Measurements from ENCODE around the gene SOX18. TPM values are rescaled to one million over a fixed set of nuclear protein-coding genes. Genes with fewer than 3 reads are reported as not detected.

Gene SOX18
- total and polyA plus RNA-seq, 2 of the 4 experiments (the other 2 are of a cell fraction), result not detected

DNA sequence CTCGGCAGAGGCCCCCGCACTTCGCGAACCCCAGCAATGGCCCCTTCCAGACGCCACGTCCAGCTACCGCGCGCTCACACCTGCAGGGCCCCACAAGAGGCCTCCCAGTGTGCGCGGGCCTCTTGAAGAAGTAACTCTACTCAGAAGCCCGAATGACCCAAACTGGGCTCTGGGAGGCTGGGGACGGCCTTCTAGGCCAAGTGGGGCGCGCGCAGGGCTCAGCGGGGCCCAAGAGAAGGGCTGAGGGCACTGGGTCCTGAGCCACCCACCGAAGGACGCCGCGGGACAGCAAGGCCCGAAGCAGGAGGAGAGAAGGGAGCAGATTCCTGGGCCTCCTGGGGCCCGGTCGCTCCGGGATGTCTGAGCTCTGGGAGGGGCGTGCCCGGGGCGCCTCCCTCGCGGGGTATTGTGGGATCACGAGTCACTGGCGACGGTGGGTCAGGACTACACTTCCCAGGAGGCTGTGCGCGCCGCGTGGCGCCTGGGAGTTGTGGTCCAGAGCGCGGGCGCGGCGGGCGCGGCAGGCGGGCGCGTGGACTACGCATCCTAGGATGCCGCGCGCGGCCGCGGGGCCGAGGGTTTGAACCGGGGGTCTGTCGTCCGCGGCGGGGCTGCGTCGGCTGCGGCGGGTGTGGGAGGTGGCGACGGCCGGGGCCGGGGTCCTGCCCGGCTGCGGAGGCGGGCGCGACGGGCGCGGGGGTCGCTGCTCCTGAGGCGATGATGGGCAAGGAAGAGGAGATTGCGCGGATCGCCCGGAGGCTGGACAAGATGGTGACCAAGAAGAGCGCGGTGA is 13.4 kb upstream of the SOX18 start, which contains the start of gene TCEA2:
TCEA2 (plus strand) TSS at position 603 of the 793 bp plus-strand sequence; CDS start at position 718, 115 bp downstream.
- H3K23ac ChIP-seq (ENCODE audit: low read depth, low read length), result peak within 1 kb of the TSS; percentile 89; the same call in 1 of the 2 replicates
- BruUV-seq (replicated peaks), result no TSS peak
- H3K4me1 ChIP-seq (ENCODE audit: control insufficient read depth, insufficient read depth, low read length), result peaks cover 31% of the 10 kb centered on the region
- ATAC-seq (ENCODE audit: low read depth), result peak; percentile 94
- H2BK5ac ChIP-seq (ENCODE audit: low read depth, low read length, poor library complexity, severe bottlenecking), result peak within 1 kb of the TSS; percentile 78
- peak within 1 kb of the TSS; percentile 40; the same call in 1 of the 2 replicates for H3K56ac ChIP-seq (ENCODE audit: extremely low read depth, insufficient read depth, low read length)
- peak within 1 kb of the TSS; percentile 88 for H3K4me2 ChIP-seq (ENCODE audit: low read depth, low read length)
- H3K9me1 ChIP-seq (ENCODE audit: insufficient read depth, low read length), result peaks cover 19% of the 10 kb centered on the region
- peak; percentile 95 for DNase-seq
- ChIA-PET POLR2A (ENCODE audit: unreplicated experiment) (interaction anchor here (0.6 kb wide), 2 partner anchors 10 to 11 kb away, joined by 3 read pairs; no protein-coding TSS in a partner anchor), CTCF (interaction anchor here (1.5 kb wide), 1 partner anchor 82 kb away, joined by 3 read pairs; the partner anchor contains the start of gene PRPF6)
- H2BK120ac ChIP-seq (ENCODE audit: low read depth, low read length), result no peak within 1 kb of the TSS; the same call in 1 of the 2 replicates
- no peaks in the 10 kb centered on the region for H3K9me3 ChIP-seq (ENCODE audit: control insufficient read depth, insufficient read depth, low read length)
- dilution Hi-C loops (cut with HindIII; ENCODE audit: low sequenced_read_pairs, unreplicated experiment) (no loop called here), in situ Hi-C loops (cut with MboI; ENCODE audit: low sequenced_read_pairs) (no loop called here), intact Hi-C loops (cut with micrococcal nuclease) (no loop called here)
- TF ChIP-seq FOS (IDR thresholded peaks at IDR 0.05; ENCODE audit: low read depth, low read length), result no peak
- TF ChIP-seq, protein P1, sequence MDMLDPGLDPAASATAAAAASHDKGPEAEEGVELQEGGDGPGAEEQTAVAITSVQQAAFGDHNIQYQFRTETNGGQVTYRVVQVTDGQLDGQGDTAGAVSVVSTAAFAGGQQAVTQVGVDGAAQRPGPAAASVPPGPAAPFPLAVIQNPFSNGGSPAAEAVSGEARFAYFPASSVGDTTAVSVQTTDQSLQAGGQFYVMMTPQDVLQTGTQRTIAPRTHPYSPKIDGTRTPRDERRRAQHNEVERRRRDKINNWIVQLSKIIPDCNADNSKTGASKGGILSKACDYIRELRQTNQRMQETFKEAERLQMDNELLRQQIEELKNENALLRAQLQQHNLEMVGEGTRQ (IDR thresholded peaks at IDR 0.05; ENCODE audit: low read depth, low read length), result peak; percentile 70
- TF ChIP-seq, protein P2, sequence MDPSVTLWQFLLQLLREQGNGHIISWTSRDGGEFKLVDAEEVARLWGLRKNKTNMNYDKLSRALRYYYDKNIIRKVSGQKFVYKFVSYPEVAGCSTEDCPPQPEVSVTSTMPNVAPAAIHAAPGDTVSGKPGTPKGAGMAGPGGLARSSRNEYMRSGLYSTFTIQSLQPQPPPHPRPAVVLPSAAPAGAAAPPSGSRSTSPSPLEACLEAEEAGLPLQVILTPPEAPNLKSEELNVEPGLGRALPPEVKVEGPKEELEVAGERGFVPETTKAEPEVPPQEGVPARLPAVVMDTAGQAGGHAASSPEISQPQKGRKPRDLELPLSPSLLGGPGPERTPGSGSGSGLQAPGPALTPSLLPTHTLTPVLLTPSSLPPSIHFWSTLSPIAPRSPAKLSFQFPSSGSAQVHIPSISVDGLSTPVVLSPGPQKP (IDR thresholded peaks at IDR 0.05; ENCODE audit: borderline replicate concordance, low read depth, low read length), result no peak
- TF ChIP-seq RAD21 (IDR thresholded peaks at IDR 0.05; ENCODE audit: low read length), result no peak
- 0 out of 2 replicates have a peak, but pooled peaks have one; percentile 17 for TF ChIP-seq BHLHE40 (IDR thresholded peaks at IDR 0.05; ENCODE audit: low read depth, low read length)
- peak; percentile 74; the same call in 1 of the 2 replicates for TF ChIP-seq MAZ (IDR thresholded peaks at IDR 0.05; ENCODE audit: borderline replicate concordance, low read depth, low read length)
- TF ChIP-seq, protein P3, sequence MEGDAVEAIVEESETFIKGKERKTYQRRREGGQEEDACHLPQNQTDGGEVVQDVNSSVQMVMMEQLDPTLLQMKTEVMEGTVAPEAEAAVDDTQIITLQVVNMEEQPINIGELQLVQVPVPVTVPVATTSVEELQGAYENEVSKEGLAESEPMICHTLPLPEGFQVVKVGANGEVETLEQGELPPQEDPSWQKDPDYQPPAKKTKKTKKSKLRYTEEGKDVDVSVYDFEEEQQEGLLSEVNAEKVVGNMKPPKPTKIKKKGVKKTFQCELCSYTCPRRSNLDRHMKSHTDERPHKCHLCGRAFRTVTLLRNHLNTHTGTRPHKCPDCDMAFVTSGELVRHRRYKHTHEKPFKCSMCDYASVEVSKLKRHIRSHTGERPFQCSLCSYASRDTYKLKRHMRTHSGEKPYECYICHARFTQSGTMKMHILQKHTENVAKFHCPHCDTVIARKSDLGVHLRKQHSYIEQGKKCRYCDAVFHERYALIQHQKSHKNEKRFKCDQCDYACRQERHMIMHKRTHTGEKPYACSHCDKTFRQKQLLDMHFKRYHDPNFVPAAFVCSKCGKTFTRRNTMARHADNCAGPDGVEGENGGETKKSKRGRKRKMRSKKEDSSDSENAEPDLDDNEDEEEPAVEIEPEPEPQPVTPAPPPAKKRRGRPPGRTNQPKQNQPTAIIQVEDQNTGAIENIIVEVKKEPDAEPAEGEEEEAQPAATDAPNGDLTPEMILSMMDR (conservative IDR thresholded peaks at IDR 0.05; ENCODE audit: low read depth, low read length), result no peak
- TF ChIP-seq RFX5 (IDR thresholded peaks at IDR 0.05; ENCODE audit: low read depth, low read length), result no peak
- no peak for TF ChIP-seq CEBPB (IDR thresholded peaks at IDR 0.05; ENCODE audit: low read depth, low read length)
- TF ChIP-seq MAFK (IDR thresholded peaks at IDR 0.05; ENCODE audit: low read depth, low read length), result no peak
- TF ChIP-seq MXI1 (IDR thresholded peaks at IDR 0.05; ENCODE audit: borderline replicate concordance, low read depth, low read length), result peak; percentile 89
- peak; percentile 80 for TF ChIP-seq POLR2A (IDR thresholded peaks at IDR 0.05; ENCODE audit: low read depth, low read length)
- H3K27ac ChIP-seq (ENCODE audit: insufficient read depth, low read length), result peak within 1 kb of the TSS; percentile 95
- peak within 1 kb of the TSS; percentile 80 for H4K91ac ChIP-seq (ENCODE audit: insufficient read depth, low read depth, low read length)
- no peaks in the 10 kb centered on the region for H3K36me3 ChIP-seq (ENCODE audit: control insufficient read depth, insufficient read depth, low read length)
- peak within 1 kb of the TSS; percentile 63; the same call in 1 of the 2 replicates for H3K18ac ChIP-seq (ENCODE audit: low read depth, low read length)
- 0 out of 2 replicates have a peak within 1 kb of the TSS, but pooled peaks have one; percentile 35 for H2BK20ac ChIP-seq (ENCODE audit: low read depth, low read length)
- H4K8ac ChIP-seq (ENCODE audit: low read depth in 2 of 2, low read length in 2 of 2), result peak within 1 kb of the TSS; percentile 98
- peak within 1 kb of the TSS; percentile 87 for H3K4me3 ChIP-seq (ENCODE audit: insufficient read depth, low read depth, low read length)
- H2AK9ac ChIP-seq (replicated peaks; ENCODE audit: low read depth, low read length, poor library complexity), result peak within 1 kb of the TSS; percentile 99
- H3K9ac ChIP-seq (ENCODE audit: low read depth, low read length), result peak within 1 kb of the TSS; percentile 92
- peak within 1 kb of the TSS; percentile 85 for H2AK5ac ChIP-seq (ENCODE audit: low read depth, low read length)
- H2BK15ac ChIP-seq (ENCODE audit: low read depth, low read length), result peak within 1 kb of the TSS; percentile 58; the same call in 1 of the 3 replicates
- H3K4ac ChIP-seq (ENCODE audit: low read depth, low read length), result peak within 1 kb of the TSS; percentile 90
- peak within 1 kb of the TSS; percentile 97 for H2AFZ ChIP-seq (replicated peaks; ENCODE audit: low read length, poor library complexity)
- H3K14ac ChIP-seq (replicated peaks; ENCODE audit: low read depth, low read length), result peak within 1 kb of the TSS; percentile 91
- H3K27me3 ChIP-seq (ENCODE audit: control insufficient read depth, insufficient read depth, low read length), result no peaks in the 10 kb centered on the region
- peak within 1 kb of the TSS; percentile 99 for H4K5ac ChIP-seq (ENCODE audit: low read depth, low read length)
- 1% methylated on average over 45 of the region's 85 CpGs; no CpG with 5 or more reads in 1 of the 2 experiments for WGBS, 2 experiments (ENCODE audit: extremely low coverage in 2 of 2, insufficient read length in 1 of 2)
- peaks cover 10 to 38% of the 10 kb centered on the region in 2 experiments; a peak in 3 of 4 replicates for H3K79me1 ChIP-seq (ENCODE audit: low read depth in 1 of 2, low read length in 2 of 2)
- peaks cover 15% of the 10 kb centered on the region for H4K20me1 ChIP-seq (ENCODE audit: insufficient read depth, low read length)
